Endothelial cell of umbilical vein (primary cell): ENCODE measurements around the gene CCSER1.

Experiments used
- CTCF ChIP-seq, 2 donors: IDR thresholded peaks; 1 replicate in 1 of 2; 2 replicates in 1 of 2; pipeline ENCODE4 v1.5.1; 2011; ENCODE audit warnings: low read length in 2 of 2, mild to moderate bottlenecking in 2 of 2, moderate library complexity in 2 of 2, control low read depth in 1 of 2, inconsistent platforms in 1 of 2, low read depth in 1 of 2; ENCODE audit not compliant: insufficient read depth in 1 of 2; ENCODE audit errors: extremely low read depth in 1 of 2
- POLR2AphosphoS5 ChIP-seq: IDR thresholded peaks from 2 replicates; pipeline ENCODE4 v1.6.1; 2012; ENCODE audit warnings: low read depth, mild to moderate bottlenecking, control low read depth, low read length, moderate library complexity; ENCODE audit not compliant: insufficient read depth

- no peak for TF ChIP-seq CTCF (IDR thresholded peaks at IDR 0.05; ENCODE audit: extremely low read depth in 1 of 2, insufficient read depth in 1 of 2, low read depth in 1 of 2, low read length in 2 of 2)
- no peak for TF ChIP-seq POLR2AphosphoS5
These were observed 1386.1 kb downstream of the CCSER1 start for GRCh38 chr4:91513326-91513725.
